ENCODE measurements around the gene BOLA2B.
A peak's percentile ranks its signal among the peaks of the same experiment; 100 is the strongest.
"Not testable (repeated sequence)": the region's sequence is repeated elsewhere in the genome, so short reads cannot be mapped to it uniquely, and the experiment has no call there.

Gene BOLA2B

DNA sequence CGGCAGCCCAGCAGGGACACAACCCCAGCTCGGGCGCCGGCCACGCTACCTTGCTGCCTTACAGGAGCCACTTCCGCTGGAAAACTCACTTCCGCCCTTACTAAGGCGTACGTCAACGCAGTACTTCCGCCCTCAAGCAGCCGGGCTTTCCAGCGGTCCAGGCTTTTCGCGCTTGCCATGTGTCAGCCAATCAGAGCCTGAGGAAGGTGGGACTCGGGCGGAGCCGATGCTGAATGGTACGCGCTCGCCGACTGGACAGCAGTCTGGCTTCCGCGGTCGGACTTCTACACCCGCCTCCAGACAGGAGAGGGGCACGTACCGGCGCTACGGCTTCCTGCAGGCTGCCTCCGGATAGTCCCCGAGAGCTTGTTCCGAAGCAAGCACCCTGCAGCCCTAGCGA, at the start of gene BOLA2B, which contains the start of gene SLX1A:
Gene BOLA2B (minus strand): TSS at position 52 of the 400 bp plus-strand sequence. CDS start 71 bp downstream, outside the sequence.
Gene SLX1A (plus strand): TSS at position 261 of the 400 bp plus-strand sequence. CDS start 210 bp downstream, outside the sequence.
- not testable (repeated sequence) for DNase-seq (ENCODE audit: low read depth in 2 of 3, low spot score in 1 of 3)

DNA sequence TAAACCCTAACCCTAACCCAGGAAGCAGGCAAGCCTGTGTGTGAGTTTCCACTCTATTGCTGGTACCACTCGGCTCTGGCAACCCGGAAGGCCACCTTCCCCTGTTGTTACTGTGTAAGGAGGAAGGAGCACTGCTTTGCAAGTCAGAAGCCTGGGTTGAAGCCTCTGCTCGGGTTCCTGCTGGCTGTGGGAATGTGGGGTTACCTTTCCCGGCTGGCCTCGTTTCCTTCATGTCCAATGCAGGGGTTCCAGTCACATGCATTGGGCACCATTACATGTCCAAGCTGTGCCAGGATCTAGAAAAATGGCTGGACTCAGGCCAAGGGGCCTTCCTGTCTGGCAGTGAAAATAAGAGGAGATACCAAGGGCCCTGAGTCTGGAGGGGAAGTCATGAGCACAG, 23.6 kb upstream of the BOLA2B start:
- DNase-seq (ENCODE audit: low read depth in 2 of 3, low spot score in 1 of 3) = not testable (repeated sequence)

DNA sequence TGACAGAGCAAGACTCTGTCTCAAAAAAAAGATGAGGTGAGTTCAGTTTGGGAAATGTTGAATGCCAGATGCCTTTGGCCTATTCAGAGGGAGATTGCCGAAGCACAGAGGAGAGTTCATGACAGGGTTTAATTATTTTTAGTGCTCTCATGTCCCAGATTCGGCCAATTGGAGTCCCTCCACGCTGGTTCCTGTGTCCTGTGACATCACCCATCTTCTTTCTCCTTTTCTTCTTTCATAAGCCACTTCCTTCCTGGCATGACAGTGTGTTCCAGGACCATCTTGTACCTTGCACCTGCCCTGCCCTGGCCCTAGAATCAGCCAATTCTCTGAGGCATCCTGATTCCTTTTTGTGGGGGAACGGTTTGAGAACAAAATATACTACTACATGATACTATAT, 17.9 kb upstream of the BOLA2B start:
- DNase-seq (ENCODE audit: low read depth in 2 of 3, low spot score in 1 of 3) = not testable (repeated sequence)

DNA sequence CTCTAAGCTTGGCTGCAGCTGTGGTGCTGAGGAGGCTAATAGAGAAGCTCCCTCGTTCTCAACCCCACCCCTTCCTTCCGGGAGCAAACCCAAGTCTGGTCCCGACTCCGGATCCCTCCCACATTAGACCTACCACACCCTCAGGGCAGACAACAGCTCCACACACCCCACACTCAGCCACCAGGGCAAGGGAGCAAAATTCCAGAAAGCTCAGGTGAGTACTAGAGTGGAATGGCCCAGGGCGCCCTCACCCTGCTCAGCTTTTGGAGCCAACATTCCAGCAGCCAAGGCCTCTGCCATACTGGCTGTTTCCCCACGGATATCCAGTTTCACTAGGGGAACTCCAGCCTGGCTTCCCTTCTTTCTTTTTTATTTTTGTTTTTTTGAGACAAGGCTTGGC, 15.6 kb upstream of the BOLA2B start:
- DNase-seq (ENCODE audit: low read depth in 2 of 3, low spot score in 1 of 3) = peak in 1 of 3 donors; percentile 5

DNA sequence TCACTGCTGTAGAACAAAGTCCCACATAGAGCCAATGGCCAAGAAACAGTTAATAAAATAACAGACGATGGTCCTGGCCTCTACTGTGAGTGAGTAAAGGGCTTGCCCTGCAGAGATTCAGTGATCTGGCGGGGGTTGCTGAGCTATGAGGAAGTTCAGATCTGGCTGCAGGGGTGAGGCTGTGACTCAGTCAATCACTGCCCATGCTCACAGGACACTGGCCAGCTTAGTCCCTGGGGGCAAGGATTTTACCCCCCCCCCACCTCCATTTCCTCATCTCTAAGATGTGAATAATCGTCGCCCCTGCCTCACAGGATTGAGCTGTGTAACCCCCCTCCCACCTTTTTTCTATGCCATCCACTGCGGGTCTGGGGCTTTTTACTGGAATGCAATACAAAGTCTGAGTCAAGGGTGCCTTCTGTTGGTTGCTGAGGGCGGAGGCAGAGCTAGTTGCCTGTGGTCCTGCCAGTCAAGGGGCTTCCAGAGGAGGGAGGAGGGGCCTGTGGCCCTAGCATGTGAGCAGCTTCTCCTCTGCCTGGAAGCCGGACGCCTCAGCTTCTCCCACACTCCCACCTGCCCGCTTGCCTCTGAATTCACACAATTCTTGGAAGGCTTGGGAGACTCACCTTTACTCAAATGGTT, 13.7 kb upstream of the BOLA2B start:
- DNase-seq (ENCODE audit: low read depth in 2 of 3, low spot score in 1 of 3) = not testable (repeated sequence)

GRCh38 chr16:30206252-30206651, 12.8 kb upstream of the BOLA2B start:
- DNase-seq (ENCODE audit: low read depth in 2 of 3, low spot score in 1 of 3) = not testable (repeated sequence)

- DNase-seq (ENCODE audit: low read depth in 2 of 3, low spot score in 1 of 3) = not testable (repeated sequence)
These were observed 12.2 kb upstream of the BOLA2B start for GRCh38 chr16:30205541-30206236.

DNA sequence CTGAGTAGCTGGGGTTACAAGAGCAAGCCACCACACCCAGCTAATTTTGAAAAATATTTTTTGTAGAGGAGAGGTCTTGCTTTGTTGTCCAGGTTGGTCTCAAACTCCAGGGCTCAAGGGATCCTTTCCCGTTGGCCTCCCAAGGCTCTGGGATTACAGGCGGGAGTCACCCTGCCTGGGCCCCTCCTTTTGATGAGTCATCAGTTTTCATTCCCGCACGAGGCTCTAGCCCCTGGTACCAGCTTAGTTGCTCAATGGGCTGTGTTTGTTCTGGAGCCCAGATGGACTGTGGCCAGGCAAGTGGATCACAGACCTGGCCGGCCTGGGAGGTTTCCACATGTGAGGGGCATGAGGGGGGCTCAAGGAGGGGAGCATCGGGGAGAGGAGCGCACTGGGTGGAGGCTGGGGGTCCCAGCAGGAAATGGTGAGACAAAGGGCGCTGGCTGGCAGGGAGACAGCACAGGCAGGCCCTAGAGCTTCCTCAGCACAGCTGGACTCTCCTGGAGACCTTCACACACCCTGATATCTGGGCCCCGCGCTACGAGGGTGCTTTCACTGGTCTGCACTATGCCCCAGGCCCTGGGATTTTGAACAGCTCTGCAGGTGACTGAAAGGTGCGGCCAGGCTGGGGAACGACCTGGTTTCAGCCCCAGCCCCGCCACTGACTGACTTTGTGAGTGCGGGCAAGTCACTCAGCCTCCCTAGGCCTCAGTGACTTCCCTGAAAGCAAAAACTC, 6.3 kb upstream of the BOLA2B start:
- not testable (repeated sequence) for DNase-seq (ENCODE audit: low read depth in 2 of 3, low spot score in 1 of 3)

DNA sequence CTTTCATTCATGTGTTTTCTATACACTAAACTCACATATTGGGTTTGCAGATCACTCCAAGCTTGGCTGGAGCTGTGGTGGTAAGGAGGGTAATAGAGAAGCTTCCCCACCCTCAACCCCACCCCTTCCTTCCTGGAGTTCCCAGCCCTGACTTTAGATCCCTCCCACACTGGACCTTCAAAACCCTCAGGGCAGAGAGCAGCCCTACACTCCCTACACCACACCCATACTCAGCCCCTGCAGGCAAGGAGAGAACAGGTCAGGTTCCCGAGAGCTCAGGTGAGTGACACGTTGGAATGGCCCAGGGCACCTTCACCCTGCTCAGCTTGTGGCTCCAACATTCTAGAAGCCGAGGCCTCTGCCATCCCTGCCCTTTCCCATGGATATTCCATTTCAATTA, 5.6 kb upstream of the BOLA2B start, which contains the start of gene SULT1A3:
Gene SULT1A3 (plus strand): TSS at position 207 of the 400 bp plus-strand sequence. CDS start 1,474 bp downstream, outside the sequence.
- DNase-seq (ENCODE audit: low read depth in 2 of 3, low spot score in 1 of 3) = not testable (repeated sequence)

DNA sequence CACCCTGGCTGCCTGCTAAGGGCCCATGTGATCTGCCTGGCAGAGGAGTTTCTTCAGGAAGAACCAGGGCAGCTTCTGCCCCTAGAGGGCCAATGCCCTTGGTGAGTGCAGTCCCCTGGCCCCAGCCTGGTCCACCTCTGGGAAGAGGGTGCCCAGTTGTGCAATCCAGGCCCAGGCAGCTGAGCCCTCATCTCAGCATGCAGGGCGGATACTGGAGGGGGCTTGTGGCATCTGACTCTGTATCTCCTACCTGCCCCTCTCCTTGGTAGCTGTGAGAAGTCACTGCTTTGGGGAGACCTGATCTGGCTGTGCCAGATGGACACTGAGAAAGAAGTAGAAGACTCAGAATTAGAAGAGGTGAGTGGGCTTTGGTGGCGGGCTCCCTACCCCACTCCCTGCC, 3.5 kb upstream of the BOLA2B start:
- DNase-seq (ENCODE audit: low read depth in 2 of 3, low spot score in 1 of 3) = not testable (repeated sequence)

GRCh38 chr16:30194172-30194925, 883 bp upstream of the BOLA2B start:
- not testable (repeated sequence) for DNase-seq (ENCODE audit: low read depth in 2 of 3, low spot score in 1 of 3)

- DNase-seq (ENCODE audit: low read depth in 2 of 3, low spot score in 1 of 3) = not testable (repeated sequence)
These were observed 368 bp downstream of the BOLA2B start for GRCh38 chr16:30193098-30193497.

- not testable (repeated sequence) for DNase-seq (ENCODE audit: low read depth in 2 of 3, low spot score in 1 of 3)
These were observed 2.3 kb downstream of the BOLA2B start for GRCh38 chr16:30191158-30191557.

GRCh38 chr16:30187971-30188561, 5.4 kb downstream of the BOLA2B start:
- DNase-seq (ENCODE audit: low read depth in 2 of 3, low spot score in 1 of 3) = no peak

DNA sequence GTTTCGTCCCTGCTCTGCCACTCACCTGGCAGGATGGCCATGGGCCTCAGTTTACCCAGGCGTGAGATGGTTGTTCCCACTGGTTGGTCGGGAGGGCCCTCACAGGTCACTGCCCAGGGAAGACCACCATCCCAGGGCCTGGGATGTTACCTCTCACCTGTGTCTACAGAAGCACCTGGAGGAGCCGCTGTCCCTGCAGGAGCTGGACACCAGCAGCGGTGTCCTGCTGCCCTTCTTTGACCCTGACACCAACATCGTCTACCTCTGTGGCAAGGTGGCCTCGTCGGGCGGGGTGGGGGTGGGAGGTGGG, 6.0 kb downstream of the BOLA2B start:
- DNase-seq (ENCODE audit: low read depth in 2 of 3, low spot score in 1 of 3) = no peak

- DNase-seq (ENCODE audit: low read depth in 2 of 3, low spot score in 1 of 3) = peak; percentile 78 to 89 (median 86)
These were observed 6.5 kb downstream of the BOLA2B start for GRCh38 chr16:30186782-30187555.

- DNase-seq (ENCODE audit: low read depth in 2 of 3, low spot score in 1 of 3) = peak in 1 of 3 donors; percentile 19
These were observed 7.1 kb downstream of the BOLA2B start for GRCh38 chr16:30186444-30186781.

DNA sequence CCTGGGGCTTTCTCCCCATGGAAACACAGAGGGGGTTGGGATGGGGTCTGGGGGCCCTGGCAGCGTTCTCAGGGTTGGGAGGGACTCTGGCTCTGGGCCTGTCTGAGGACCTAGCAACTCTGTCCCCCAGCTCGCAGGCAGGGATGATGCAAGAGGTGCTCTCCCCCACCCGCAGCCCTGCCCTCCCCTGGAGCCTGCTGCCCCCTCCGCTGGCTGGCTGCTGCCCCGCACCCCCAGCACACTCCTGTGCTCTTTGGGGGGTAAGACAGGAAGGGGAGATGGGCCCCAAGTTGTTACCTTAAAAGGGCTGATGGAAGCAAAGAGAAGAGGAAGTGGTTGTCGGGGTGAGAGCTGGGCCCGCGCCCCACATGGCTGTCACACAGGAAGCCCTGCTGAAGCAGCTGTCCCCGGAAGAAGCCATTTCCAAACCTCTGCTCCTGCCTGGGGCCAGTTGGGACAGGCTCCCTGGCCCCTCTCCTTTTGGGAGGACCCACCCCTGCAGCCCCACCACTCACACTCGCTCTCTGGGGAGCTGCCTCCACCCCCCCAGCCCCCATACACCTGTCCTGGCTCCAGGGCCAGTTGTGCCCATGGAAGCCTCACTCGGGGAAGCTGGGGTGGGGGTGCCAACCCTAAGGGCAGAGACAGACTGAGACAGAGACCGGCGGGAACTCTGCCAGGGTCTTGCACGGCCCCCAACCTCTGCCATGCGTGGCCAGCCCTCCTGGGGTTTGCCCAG, 7.6 kb downstream of the BOLA2B start:
- DNase-seq (ENCODE audit: low read depth in 2 of 3, low spot score in 1 of 3) = peak; percentile 68 to 76 (median 71)
